Measurements from ENCODE around the gene RALY. TPM values are rescaled to one million over a fixed set of nuclear protein-coding genes. Genes with fewer than 3 reads are reported as not detected.

The RALY gene
- total RNA-seq: 74.3 and 76.0 TPM in 2 replicates

GRCh38 chr20:33993576-33994221 is at the start of gene RALY:
Gene RALY (plus strand): TSS chr20:33993911. CDS start chr20:34072075, 78,164 bp downstream.

DNA sequence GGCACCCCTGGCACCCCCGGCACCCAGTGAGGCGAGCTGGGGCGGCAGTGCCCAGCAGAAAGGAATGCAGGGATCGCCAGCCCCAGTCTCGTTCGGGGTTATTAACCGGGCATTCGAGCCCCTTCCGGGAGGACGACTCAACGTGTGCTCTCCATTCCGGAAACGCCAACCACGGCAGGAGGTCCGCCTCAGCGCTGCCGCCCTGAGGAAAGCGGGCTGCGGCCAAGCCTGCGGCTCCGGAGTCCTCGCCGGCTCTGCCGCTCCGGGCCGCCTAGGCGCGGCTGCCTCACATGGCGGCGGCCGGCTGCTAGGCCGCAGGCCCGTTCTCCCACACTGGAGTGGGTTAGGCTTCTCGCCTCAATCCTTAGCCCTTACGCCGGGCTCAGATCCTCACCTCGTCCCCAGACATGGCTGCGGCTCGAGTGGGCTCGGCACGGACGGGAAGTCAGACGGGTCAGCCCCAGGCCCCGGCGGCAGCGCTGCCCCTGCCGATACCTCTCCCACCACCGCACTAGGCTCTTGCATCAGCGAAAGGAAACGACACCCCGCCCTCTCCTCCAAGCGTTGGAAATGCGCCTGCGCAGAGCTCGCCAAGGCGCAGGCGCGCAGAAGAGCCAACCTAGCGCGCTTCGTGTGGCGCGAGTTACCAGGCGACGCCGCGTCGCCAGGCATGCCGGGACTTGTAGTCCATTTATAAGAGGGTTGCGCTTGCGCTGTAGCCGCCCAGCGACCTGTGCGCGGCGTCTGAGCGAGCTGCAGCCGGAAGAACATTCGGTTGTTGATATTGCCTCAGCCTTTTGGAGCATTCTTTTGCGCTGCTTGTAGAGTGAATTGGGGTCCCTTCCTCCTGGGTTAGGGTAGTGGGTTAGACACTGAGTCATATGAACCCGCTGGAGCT is 118.2 kb downstream of the RALY start, which contains the start of gene EIF2S2:
EIF2S2 (minus strand) TSS at position 542 of the 898 bp plus-strand sequence; CDS start at position 409, 133 bp downstream.

Other genes starting within 250 kb of the RALY start
- gene CHMP4B, start 182.6 kb upstream of the RALY start, total RNA-seq: 64.1 and 64.3 TPM in 2 replicates
- 53.7 and 55.7 TPM in 2 replicates for gene EIF2S2, start 118.3 kb downstream of the RALY start, total RNA-seq
- gene ASIP, start 247.5 kb downstream of the RALY start, total RNA-seq: not detected in 2 replicates

All from cardiac ventricle fibroblast (primary cell).